GM12878 (cell line): ENCODE measurements around the gene SFT2D2. TPM values are rescaled to one million over a fixed set of nuclear protein-coding genes. Genes with fewer than 3 reads are reported as not detected.

Source experiments
- ATAC-seq: fragments of 200-7000 bp; cut with Tn5 transposase; 3 replicates; pipeline ENCODE4 v1.9.1; 2020; ENCODE audit warnings: mild to moderate bottlenecking, moderate library complexity
- BruUV-seq: library from RNA; stranded (reverse); fragments of 400-500 nt; replicated peaks from 2 replicates; lab custom pipeline; 2021; lab: Mats Ljungman, UMichigan
- CTCF ChIA-PET: fragments of 300-600 bp; sonication (Branson Sonifier 250); formaldehyde crosslinking; extraction: SDS; loops from one replicate; lab custom pipeline; 2021; ENCODE audit warnings: inconsistent platforms; lab: Yijun Ruan, JAX
- POLR2A ChIA-PET: fragments of 350-600 bp; formaldehyde crosslinking; extraction: SDS; loops from one replicate; lab custom pipeline; 2021; ENCODE audit warnings: inconsistent platforms; lab: Charles Lee
- RAD21 ChIA-PET: fragments of 300-600 bp; sonication (Branson Sonifier 250); formaldehyde crosslinking; loops from one replicate; lab custom pipeline; 2023; ENCODE audit warnings: antibody characterized with exemption; ENCODE audit not compliant: unreplicated experiment; lab: Charles Lee
- SMC1A ChIA-PET: fragments of 300-600 bp; sonication (Branson Sonifier 250); formaldehyde crosslinking; loops from one replicate; lab custom pipeline; 2023; ENCODE audit not compliant: unreplicated experiment, uncharacterized antibody; lab: Charles Lee
- DNase-seq: peaks from one replicate; pipeline ENCODE4 v3.0.0-alpha.2; 2011; ENCODE audit warnings: low read depth, low spot score
- FAIRE-seq: peaks from 3 replicates; lab custom pipeline; 2011; peaks lifted over from hg19 to GRCh38; lab: Jason Lieb, UNC
- H2AFZ ChIP-seq: 2 replicates; pipeline ENCODE4 v1.6.0; 2011; ENCODE audit warnings: low read depth, low read length, control low read depth; ENCODE audit not compliant: control insufficient read depth
- H3K27ac ChIP-seq: 2 replicates; pipeline ENCODE4 v1.5.1; 2011; ENCODE audit warnings: control low read depth; ENCODE audit not compliant: control insufficient read depth, insufficient read depth
- H3K27me3 ChIP-seq, 2 experiments: replicated peaks in 1 of 2; 2 replicates each; pipeline versions ENCODE4 v1.6.0 to v1.6.1; 2011; ENCODE audit warnings: low read length in 1 of 2; ENCODE audit not compliant: control insufficient read depth in 2 of 2, insufficient read depth in 2 of 2
- H3K36me3 ChIP-seq, 2 experiments: 2 replicates each; pipeline ENCODE4 v1.5.1; 2011; ENCODE audit warnings: low read length in 1 of 2; ENCODE audit not compliant: control insufficient read depth in 2 of 2, insufficient read depth in 2 of 2
- H3K4me1 ChIP-seq: 2 replicates; pipeline ENCODE4 v1.6.1; 2011; ENCODE audit warnings: mild to moderate bottlenecking, low read length, moderate library complexity, mixed read lengths; ENCODE audit not compliant: control insufficient read depth, insufficient read depth
- H3K4me2 ChIP-seq: 2 replicates; pipeline ENCODE4 v1.6.0; 2011; ENCODE audit warnings: control low read depth; ENCODE audit not compliant: control insufficient read depth, insufficient read depth
- H3K4me3 ChIP-seq: fragments of 200-600 bp; sonication (generic); 2 replicates; pipeline ENCODE4 v1.5.1; 2016
- H3K79me2 ChIP-seq: 2 replicates; pipeline ENCODE4 v1.6.0; 2011; ENCODE audit warnings: low read length; ENCODE audit not compliant: control insufficient read depth, insufficient read depth
- H3K9ac ChIP-seq: 2 replicates; pipeline ENCODE4 v1.8.0; 2011; ENCODE audit warnings: low read length, control low read depth, mixed read lengths; ENCODE audit not compliant: control insufficient read depth, insufficient read depth
- H3K9me3 ChIP-seq: replicated peaks from 3 replicates; pipeline ENCODE4 v1.5.1; 2011; ENCODE audit warnings: mild to moderate bottlenecking, low read length; ENCODE audit not compliant: control insufficient read depth, insufficient read depth
- H4K20me1 ChIP-seq: 2 replicates; pipeline ENCODE4 v1.6.0; 2011; ENCODE audit not compliant: control insufficient read depth, insufficient read depth
- CREM ChIP-seq: IDR thresholded peaks from 2 replicates; pipeline ENCODE4 v1.6.1; 2014; ENCODE audit warnings: antibody characterized with exemption, low read depth
- NR2F1 ChIP-seq: fragments of 450-650 bp; conservative IDR thresholded peaks from 2 replicates; pipeline ENCODE4 v1.6.1; 2017; ENCODE audit warnings: mild to moderate bottlenecking
- POLR2AphosphoS2 ChIP-seq: IDR thresholded peaks from 2 replicates; pipeline ENCODE4 v1.6.1; 2011; ENCODE audit warnings: low read depth, mild to moderate bottlenecking, low read length, improper control_type of control experiment, moderate library complexity
- ZNF207 ChIP-seq: fragments of 450-650 bp; IDR thresholded peaks from 2 replicates; pipeline ENCODE4 v1.6.1; 2014; ENCODE audit warnings: antibody characterized with exemption, mild to moderate bottlenecking, borderline replicate concordance
- WGBS: methylation state at CpG from one replicate; pipeline ENCODE4 v1.1.6; 2016; ENCODE audit warnings: low lambda C conversion rate; ENCODE audit not compliant: insufficient replicate concordance, insufficient coverage; ENCODE audit errors: missing lambda C conversion rate; 5-methylcytosine and 5-hydroxymethylcytosine counted together
- in situ Hi-C: fragments of 300-500 bp; cut with MboI; formaldehyde crosslinking; loops from 9 replicates; pipeline ENCODE4 v1.14.3; 2018; ENCODE audit warnings: mixed read lengths
- intact Hi-C: fragments of 100-400 bp; cut with micrococcal nuclease; formaldehyde crosslinking; loops from one replicate; pipeline ENCODE4 v1.14.2; 2022; ENCODE audit not compliant: unreplicated experiment
- polyA plus RNA-seq, 11 experiments: library from polyadenylated mRNA; depleted of rRNA in 4 of 11; unstranded in 6 of 11; stranded (reverse) in 5 of 11; fragments of >200 nt; fragmentation: Nextera tagmentation in 4 of 11; fragmentation: Illumina TruSeq in 1 of 11; extraction: Ambion mirVana in 4 of 11; extraction: Trizol in 1 of 11; gene quantifications; 1 replicate in 1 of 11; 2 replicates in 10 of 11; pipeline versions ENCODE4 v1.2.1 to v1.2.3, GENCODE V29; 2011 to 2016; ENCODE audit warnings: inconsistent platforms in 2 of 11, missing spikeins in 2 of 11, low read depth in 1 of 11
- total RNA-seq, 4 experiments: library from RNA; depleted of rRNA in 3 of 4; stranded (reverse); fragments of >200 nt in 3 of 4; fragmentation: Illumina TruSeq in 1 of 4; extraction: Trizol in 1 of 4; gene quantifications; 2 replicates each; pipeline versions ENCODE4 v1.2.1 to v1.2.3, GENCODE V29; 2013 to 2021

Gene SFT2D2
- total and polyA plus RNA-seq, 10 of the 15 experiments (the other 5 are each of a cell fraction or from before 2014, with no cell fraction given), result 5.6 to 49.6 (median 24.9) TPM

DNA sequence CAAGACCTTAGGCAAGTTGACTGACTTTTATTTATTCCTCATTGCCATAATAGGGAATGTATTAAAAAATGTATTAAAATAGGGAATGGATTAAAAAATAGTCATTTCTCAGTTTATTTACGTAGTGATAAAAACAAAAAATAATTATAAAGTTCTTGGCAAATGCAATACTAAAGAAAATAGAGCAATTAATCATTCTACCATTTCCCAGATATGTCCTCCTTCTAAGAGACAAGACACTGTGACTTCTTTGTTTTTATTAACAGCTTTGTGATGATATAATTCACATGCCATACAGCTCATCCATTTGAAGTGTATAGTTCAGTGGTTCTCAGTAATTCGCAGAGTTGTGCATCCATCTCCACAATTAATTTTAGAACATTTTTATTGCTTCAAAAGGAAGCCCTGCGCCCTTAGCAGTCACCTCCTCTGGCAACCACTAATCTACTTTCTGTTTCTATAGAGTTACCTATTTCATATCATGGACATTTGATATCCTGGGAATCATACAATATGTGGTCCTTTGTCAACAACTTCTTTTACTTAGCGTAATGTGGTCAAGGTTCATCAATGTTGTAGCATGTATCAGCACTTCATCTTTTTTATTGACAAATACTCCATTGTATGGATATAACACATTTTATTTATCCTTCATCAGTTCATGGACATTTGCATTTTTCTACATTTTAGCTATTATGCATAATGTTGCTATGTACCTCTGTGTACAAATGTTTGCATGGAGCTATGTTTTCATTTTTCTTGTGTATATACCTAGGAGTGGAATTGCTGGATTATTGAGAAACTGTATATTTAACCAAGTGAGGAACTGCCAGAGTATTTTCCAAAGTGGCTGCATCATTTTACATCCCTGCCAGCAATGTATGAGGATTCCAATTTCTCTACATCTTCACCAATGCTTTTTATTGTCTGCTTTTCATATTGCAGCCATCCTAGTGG is 60.4 kb downstream of the SFT2D2 start:
- RAD21 ChIA-PET, result no interaction called here
- DNase-seq (no peak), FAIRE-seq (no peak), ATAC-seq (no peak)
- no peak overlapping the region for H3K9ac ChIP-seq
- no peaks in the 10 kb centered on the region for H3K36me3 ChIP-seq
- no peaks in the 10 kb centered on the region for H3K9me3 ChIP-seq
- H3K27me3 ChIP-seq, result no peaks in the 10 kb centered on the region
- H3K4me3 ChIP-seq, result no peak overlapping the region
- no peaks in the 10 kb centered on the region for H3K79me2 ChIP-seq
- 93% methylated on average over 4 of the region's 4 CpGs for WGBS
- BruUV-seq, result no TSS peak
- TF ChIP-seq ZNF207, result no peak
- TF ChIP-seq POLR2AphosphoS2, result no peak
- SMC1A ChIA-PET, result interaction anchor here (0.5 to 1.2 kb wide), 2 partner anchors 16 to 461 kb away, joined by 3 read pairs; no protein-coding TSS in a partner anchor
- H3K4me1 ChIP-seq, result no peaks in the 10 kb centered on the region
- intact Hi-C loops (no loop called here), in situ Hi-C loops (no loop called here)
- no peak overlapping the region for H3K27ac ChIP-seq
- H2AFZ ChIP-seq, result no peak overlapping the region
- POLR2A ChIA-PET, result interaction anchor here (0.6 kb wide), 1 partner anchor 23 kb away, joined by 3 read pairs; no protein-coding TSS in a partner anchor
- H3K4me2 ChIP-seq, result no peak overlapping the region
- CTCF ChIA-PET, result no interaction called here
- H4K20me1 ChIP-seq, result no peaks in the 10 kb centered on the region

DNA sequence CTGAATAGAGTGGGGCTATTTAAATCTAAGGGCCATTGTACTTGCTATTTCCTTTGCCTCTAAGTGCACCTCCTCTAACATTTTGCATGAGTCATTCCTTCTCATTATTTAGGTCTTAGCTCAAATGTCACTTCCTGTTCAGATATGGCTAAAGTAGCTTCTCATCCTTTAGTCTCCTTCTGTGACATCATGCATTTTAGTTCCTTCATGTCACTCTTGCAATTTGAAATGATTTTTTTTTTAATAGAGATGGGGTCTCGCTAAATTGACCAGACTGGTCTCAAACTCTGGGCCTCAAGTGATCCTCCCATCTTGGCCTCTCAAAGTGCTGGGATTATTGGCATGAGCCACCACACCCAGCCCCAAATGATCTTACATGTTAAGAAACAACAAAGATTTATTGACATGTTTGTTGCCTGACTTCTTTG is 61.4 kb downstream of the SFT2D2 start:
- POLR2A ChIA-PET, result interaction anchor here (0.6 kb wide), 1 partner anchor 907 kb away, joined by 3 read pairs; no protein-coding TSS in a partner anchor
- intact Hi-C loops (no loop called here), in situ Hi-C loops (no loop called here)
- RAD21 ChIA-PET, result no interaction called here
- 0 out of 2 replicates have a peak, but pooled peaks have one; percentile 18 for TF ChIP-seq CREM
- no peak for TF ChIP-seq NR2F1
- ATAC-seq (peak; percentile 56), FAIRE-seq (no peak), DNase-seq (no peak)
- Histone ChIP-seq H2AFZ (no peak overlapping the region), H3K9ac (no peak overlapping the region), H3K9me3 (no peaks in the 10 kb centered on the region), H3K27ac (no peak overlapping the region), H3K36me3 (no peaks in the 10 kb centered on the region), H3K4me3 (no peak overlapping the region), H4K20me1 (no peaks in the 10 kb centered on the region), H3K79me2 (no peaks in the 10 kb centered on the region), H3K4me1 (no peaks in the 10 kb centered on the region), H3K4me2 (no peak overlapping the region), H3K27me3 (no peaks in the 10 kb centered on the region)
- no TSS peak for BruUV-seq
- 100% methylated on average over 1 of the region's 1 CpG for WGBS
- CTCF ChIA-PET, result no interaction called here
- SMC1A ChIA-PET, result interaction anchor here (1.2 kb wide), 1 partner anchor 15 kb away, joined by 3 read pairs; no protein-coding TSS in a partner anchor
